HUDEP-2 (cell line): ENCODE results near the gene TMEM53.
"Not testable (repeated sequence)": the region's sequence is repeated elsewhere in the genome, so short reads cannot be mapped to it uniquely, and the experiment has no call there.

Experiments
- DNase-seq, 76 experiments: peaks; one replicate each; lab custom pipeline; 2025; ENCODE audit not compliant: unreplicated experiment in 76 of 76; lab: John Stamatoyannopoulos, UW

The TMEM53 gene

GRCh38 chr1:44675186-44675585, 905 bp upstream of the TMEM53 start:
- DNase-seq = no peak

- peak in 1 of 76 experiments; percentile 72 for DNase-seq
Observed at GRCh38 chr1:44673675-44674112, 587 bp downstream of the TMEM53 start.

GRCh38 chr1:44672961-44673674, 1.2 kb downstream of the TMEM53 start:
- DNase-seq = no peak

GRCh38 chr1:44672254-44672955, 1.9 kb downstream of the TMEM53 start:
- DNase-seq = no peak

GRCh38 chr1:44670751-44671640, 3.3 kb downstream of the TMEM53 start:
- DNase-seq = no peak

GRCh38 chr1:44666719-44667118, 7.6 kb downstream of the TMEM53 start:
- not testable (repeated sequence) for DNase-seq

- DNase-seq = no peak
Observed at GRCh38 chr1:44664730-44665370, 9.4 kb downstream of the TMEM53 start.

- no peak for DNase-seq
Observed at GRCh38 chr1:44663417-44663816, 10.9 kb downstream of the TMEM53 start.

- no peak for DNase-seq
Observed at GRCh38 chr1:44662683-44663030, 11.6 kb downstream of the TMEM53 start.

GRCh38 chr1:44661781-44662682, 12.2 kb downstream of the TMEM53 start:
- no peak for DNase-seq

GRCh38 chr1:44660176-44660575, 14.1 kb downstream of the TMEM53 start:
- no peak for DNase-seq

- DNase-seq = no peak
Observed at GRCh38 chr1:44659566-44659965, 14.7 kb downstream of the TMEM53 start.

- DNase-seq = peak in 8 of 76 experiments; percentile 2 to 25 (median 14)
Observed at GRCh38 chr1:44655609-44656008, 18.7 kb downstream of the TMEM53 start.

- no peak for DNase-seq
Observed at GRCh38 chr1:44654621-44655187, 19.6 kb downstream of the TMEM53 start.

- DNase-seq = no peak
Observed at GRCh38 chr1:44653107-44653964, 20.9 kb downstream of the TMEM53 start.

GRCh38 chr1:44652445-44653106, 21.7 kb downstream of the TMEM53 start:
- DNase-seq = peak in 63 of 76 experiments; percentile 11 to 84 (median 59)

GRCh38 chr1:44651069-44651468, 23.2 kb downstream of the TMEM53 start:
- DNase-seq = no peak
